NCI-H510A treated with DMSO at 0.1 percent for 48 hours (cell line): ENCODE data around the gene FGF16.
"Not testable (repeated sequence)": the region's sequence is repeated elsewhere in the genome, so short reads cannot be mapped to it uniquely, and the experiment has no call there.

Experiments
- DNase-seq: peaks from one replicate; lab custom pipeline; 2025; lab: John Stamatoyannopoulos, UW

FGF16 gene

DNA sequence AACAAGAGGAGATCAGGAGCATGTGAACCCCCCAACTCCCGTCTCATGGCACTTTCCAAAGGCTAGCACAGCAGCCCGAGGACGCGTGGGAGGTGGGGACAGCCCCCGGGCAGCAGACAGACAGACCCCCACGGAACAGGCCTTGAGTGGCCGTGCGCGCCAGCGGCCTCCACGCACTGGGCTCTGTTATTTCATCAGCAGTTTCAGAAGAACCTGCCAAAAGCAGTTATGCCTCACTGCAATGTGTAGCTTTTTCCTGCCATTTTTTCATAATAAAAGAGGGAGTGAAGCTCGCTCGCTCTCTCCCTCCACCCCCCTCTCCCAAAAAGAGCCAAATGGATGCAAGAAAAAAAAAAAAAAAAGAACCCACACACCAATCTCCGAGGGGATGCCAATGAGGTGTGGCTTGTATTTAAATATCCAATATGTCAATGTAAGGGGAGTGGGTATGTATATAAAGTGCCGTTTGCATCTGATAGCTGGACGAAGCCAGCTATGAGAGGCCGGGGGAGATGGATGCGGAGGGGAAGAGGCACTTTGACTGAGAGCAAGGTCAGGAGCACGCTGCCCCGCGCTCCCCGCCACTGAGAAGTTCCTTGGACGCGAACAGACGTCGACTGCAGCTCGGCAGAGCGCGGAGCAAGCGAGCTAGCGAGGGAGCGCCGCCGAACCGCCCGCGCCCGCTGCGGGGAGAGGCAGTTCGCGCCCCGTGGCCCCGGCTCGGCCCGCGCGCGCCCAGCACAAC, at the start of gene FGF16:
Gene FGF16, plus strand, starts transcription at position 482 of the 745 bp plus-strand sequence. CDS start 286 bp downstream, outside the sequence.
- no peak for DNase-seq

- DNase-seq: no peak
These were observed 48.7 kb upstream of the FGF16 start for GRCh38 chrX:77398330-77398954.

DNA sequence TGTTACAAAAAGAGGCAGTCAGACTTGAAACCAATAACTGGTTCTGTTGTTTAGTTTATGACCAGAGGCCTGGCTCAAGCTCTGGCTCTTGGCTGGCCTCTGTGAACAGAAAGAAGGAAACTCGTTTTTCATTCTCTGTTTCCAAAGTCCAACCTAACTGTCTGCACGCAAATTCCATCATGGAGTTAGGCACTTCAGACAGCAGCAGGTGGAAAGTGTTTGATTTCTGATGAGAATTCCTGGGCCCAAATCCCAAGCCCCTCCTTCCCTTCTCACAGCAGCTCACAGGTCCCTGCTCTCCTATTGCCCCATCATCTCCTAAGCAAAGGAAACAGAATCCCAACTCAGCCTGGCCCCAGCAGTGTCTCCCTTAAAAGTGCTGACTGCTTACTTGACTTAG, 42.8 kb upstream of the FGF16 start:
- no peak for DNase-seq

DNA sequence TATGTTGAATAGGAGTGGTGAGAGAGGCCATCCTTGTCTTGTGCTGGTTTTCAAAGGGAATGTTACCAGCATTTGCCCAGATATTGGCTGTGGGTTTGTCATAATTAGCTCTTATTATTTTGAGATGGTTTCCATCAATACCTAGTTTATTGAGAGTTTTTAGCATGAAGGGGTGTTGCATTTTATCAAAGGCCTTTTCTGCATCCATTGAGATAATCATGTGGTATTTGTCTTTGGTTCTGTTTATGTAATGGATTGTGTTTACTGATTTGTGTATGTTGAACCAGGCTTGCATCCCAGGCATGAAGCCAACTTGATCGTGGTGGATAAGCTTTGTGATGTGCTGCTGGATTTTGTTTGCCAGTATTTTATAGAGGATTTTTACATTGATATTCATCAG, 39.4 kb upstream of the FGF16 start:
- DNase-seq: not testable (repeated sequence)

GRCh38 chrX:77412631-77413030, 34.6 kb upstream of the FGF16 start:
- DNase-seq: no peak

DNA sequence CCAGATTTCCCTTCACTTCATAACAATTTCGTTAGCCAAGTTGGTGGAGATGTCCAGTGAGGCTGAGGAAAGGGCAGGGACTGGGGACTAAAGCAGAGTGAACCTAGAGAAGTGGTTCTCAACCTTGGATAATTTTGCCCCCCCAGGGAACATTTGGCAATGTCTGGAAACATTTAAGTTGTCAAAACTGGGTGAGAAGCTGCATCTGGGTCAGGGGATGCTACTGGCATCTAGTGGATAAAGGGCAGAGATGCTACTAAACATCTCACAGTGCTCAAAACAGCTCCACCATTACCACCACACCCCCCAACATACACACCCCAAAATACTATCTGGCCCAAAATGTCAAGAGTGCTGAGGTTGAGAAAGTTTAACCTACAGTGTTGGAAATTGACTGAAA, 32.0 kb upstream of the FGF16 start:
- DNase-seq: no peak

DNA sequence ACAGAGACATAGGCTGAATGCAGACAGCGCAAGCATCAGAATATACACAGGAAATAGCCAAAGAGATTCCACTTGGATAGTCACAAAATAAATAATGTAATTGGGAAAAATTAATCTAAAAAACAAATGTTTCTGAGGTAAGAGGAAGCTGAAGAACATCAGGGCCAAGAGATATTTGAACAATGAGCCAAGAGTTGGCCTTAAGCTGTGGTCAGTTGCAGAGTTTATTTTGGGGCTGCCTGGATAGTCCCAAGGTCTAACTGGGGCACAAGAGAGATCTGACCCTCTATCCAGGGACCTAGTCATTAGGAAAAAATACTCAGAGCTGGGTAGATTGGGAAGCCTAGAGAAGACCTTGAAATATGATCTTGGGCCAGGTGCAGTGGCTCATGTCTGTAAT, 31.3 kb upstream of the FGF16 start:
- DNase-seq: no peak

DNA sequence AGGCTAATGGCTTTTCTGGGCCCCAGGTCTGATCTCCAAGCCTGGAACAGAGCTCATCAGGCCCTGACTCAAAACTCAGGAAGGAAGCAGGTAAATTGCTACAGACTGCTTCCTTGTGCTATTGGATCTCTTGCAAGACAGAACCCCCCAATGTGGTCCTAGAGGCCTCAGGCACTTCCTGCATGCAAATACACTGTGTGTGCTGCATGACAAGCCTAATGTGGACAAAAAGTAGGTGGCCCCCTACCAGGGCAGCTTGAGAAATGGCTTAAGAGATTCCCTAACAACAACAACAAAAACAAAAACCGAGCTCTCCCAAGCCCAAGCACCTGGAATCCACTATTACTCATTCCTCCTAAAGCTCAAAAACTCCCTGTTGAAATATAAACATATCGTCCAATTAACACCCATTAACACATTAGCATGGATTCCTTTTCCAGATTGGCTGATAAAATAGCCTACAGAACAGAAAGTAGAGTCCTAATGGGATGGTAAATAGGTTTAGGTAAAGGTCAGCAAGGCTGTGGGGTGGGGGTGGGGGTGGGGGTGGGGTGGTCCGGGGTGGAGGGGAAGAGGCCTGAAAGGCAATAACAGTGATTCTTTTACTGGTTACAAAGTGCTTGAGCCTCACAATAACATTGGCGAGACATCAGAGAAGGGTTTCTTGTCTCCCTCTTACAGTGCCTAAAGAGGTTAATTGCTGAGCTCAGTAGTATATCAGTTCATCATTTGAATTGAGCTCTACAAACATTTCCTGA, 24.1 kb upstream of the FGF16 start:
- no peak for DNase-seq

GRCh38 chrX:77426811-77427210, 20.4 kb upstream of the FGF16 start:
- DNase-seq: no peak

GRCh38 chrX:77427611-77428010, 19.6 kb upstream of the FGF16 start:
- DNase-seq: no peak

GRCh38 chrX:77428551-77428950, 18.6 kb upstream of the FGF16 start:
- DNase-seq: no peak

- DNase-seq: no peak
These were observed 16.0 kb upstream of the FGF16 start for GRCh38 chrX:77431227-77431626.

DNA sequence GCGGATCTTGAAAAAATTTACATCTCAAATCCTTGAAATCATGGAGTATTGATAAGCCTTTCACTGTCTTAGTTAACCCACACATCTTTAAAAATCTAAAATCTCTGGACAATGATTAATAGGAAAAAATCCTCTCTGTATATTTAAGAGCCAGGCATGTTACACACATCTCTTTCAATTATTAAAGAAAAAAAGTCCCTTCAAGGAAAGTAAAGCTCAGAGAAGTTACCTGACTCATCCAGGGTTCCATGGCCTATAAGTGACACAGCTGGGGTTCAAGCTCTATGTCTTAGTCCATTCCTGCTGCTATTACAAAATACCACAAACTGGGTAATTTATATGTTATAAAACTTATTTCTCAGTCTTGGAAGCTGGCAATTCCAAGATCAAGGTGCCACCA, 14.2 kb upstream of the FGF16 start:
- DNase-seq: no peak

DNA sequence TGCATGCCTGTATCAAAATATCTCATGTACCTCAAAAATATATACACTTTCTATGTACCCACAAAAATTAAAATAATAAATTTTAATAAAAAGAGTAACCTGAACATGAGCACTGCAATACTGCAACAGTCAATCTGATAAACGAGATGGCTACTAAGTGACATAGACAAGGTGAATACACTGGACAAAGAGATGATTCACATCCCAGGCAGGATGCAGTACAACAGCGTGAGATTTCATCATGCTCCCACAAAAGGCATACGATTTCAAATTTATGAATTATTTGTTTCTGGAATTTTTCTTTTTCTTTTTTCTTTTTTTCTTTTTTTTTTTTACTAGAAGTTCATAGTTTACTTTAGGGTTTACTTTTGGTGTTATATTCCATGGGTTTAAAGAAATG, 12.2 kb upstream of the FGF16 start:
- no peak for DNase-seq

DNA sequence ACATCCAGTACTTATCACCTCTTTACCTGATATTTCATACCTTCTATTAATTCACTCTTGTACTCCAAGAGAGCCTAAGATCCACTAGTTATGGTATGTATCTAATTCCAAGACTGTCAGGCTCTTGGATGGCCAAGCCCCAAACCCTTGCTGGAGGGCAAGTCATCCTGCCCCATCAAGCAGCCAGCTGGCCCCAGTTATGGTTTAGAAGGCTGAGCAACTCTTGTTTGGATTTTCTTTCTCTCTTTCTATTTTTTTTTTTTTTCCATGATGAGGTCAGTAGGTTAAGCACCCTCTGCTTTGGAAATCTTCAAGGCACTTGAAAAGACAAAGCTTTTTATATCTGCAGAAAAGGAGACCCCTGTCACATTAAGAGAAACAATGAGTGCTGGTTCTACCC, 10.9 kb upstream of the FGF16 start:
- no peak for DNase-seq

DNA sequence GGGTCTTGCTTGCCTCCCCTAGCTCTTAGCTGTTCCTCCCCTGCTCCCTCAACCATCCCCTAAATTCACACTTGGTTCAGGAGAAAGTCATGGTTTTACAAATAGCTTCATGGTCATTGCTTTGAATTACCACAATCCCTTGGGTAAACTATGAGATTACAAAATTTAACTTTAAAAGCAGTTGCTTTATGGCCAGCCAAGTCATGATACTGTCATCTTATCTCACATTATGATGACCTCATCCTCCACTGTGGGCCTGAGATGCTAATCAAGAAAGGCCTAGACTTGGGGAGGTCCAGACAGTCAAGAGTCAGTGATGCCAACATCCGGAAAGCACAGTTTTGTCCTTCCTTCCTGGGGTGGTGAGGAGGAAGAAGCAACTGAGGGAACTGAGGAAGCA, 10.5 kb upstream of the FGF16 start:
- no peak for DNase-seq

GRCh38 chrX:77440330-77440729, 6.9 kb upstream of the FGF16 start:
- DNase-seq: no peak

DNA sequence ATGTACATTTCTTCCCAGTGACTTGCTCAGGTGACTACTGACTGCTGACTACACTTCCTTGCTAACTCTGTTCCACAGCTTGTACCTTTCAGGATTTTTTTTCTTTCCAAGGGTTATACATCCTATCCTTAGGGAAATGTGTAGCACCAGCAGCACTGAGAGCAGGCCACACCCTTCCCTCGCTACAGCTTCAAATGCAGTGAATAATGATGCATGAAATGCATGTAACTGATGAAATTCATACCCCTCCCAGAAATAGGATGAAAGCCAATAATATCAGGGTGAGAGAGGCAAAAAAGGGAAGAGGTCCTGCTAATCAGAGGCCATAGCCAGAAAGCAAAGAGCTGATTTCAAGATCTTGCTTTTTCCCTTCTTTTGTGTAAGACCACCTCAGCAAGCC, 6.2 kb upstream of the FGF16 start:
- DNase-seq: no peak

DNA sequence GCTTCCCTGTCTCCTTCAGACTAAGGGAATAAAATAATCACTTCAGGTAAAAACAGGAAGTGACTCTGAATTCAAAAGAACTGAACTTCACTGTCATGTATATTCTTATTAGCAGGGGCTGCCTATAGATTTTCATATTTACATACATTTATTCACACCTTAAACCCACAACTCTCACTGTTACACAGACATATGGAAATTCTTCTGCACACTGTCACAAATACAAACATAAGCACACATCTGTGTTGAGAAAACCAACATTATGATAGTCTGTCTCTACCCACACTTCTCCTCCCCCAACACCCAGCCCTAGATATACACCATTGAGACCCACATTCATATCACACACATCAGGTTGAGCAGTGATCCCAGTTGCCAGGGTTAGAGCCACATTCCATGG, 5.7 kb upstream of the FGF16 start:
- no peak for DNase-seq

DNA sequence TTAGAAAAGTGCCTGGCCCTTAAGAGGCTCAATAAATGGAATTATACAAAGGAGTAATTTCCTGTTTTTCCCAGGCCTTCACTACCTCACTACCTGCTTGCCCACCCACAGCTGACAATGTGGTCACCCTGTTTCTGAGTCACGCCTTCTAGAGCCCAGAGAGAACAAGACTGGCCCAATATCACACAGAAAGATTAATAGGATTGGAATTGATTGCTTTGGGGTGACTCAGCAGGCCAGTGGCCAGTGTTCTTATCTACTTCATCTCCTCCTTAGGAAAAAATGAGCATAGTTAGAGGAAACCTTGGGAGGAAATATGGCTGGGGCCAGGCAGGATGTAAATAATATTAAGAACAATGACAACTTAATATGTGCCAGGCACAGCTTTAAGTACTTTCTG, 4.5 kb upstream of the FGF16 start:
- DNase-seq: no peak

GRCh38 chrX:77444075-77444474, 3.1 kb upstream of the FGF16 start:
- DNase-seq: no peak

- DNase-seq: no peak
These were observed 2.6 kb upstream of the FGF16 start for GRCh38 chrX:77444545-77444944.

DNA sequence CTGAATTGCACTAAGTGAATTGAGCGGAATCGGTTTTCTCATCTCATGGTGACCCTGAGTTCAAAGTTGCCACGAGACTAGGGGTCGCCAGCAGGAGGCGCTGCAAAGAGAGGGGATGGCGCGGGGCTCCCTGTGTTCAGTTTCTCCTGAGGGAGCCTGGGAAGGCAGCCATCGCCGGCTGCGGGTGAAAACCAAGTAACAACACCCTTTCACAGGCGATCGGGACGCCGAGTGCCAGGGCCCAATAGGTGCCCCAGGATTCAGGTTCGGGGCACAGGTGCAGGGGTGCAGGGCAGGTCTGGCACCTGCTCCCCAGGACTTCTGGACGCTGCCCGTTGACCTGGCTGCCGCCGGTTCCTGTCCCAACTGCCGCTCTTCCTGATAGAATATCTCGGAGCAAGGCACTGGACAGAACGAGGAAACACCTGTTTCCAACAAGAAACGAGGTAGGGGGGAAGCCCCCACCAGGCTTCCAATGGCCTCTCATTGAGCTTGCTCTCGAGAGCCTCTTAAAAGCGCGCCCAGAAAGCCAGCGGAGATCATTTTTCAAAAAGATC, 1.1 kb upstream of the FGF16 start:
- DNase-seq: no peak
